GM18858 (cell line): Measurements from ENCODE around the gene CCDC142.
"Not testable (repeated sequence)": the region's sequence is repeated elsewhere in the genome, so short reads cannot be mapped to it uniquely, and the experiment has no call there.

Experiments used
- ATAC-seq: cut with Tn5 transposase; IDR thresholded peaks from one replicate; pipeline ENCODE4 v1.9.1; 2021; ENCODE audit not compliant: unreplicated experiment

The CCDC142 gene

GRCh38 chr2:74442483-74443297 is 40.1 kb downstream of the CCDC142 start:
- ATAC-seq = not testable (repeated sequence)

- ATAC-seq = no peak
These were observed 40.9 kb downstream of the CCDC142 start, which contains the start of gene RTKN for GRCh38 chr2:74441690-74442482. TSS of gene RTKN (minus strand) at chr2:74441937. CDS start at chr2:74441816, 121 bp downstream.

- ATAC-seq = no peak
These were observed 41.6 kb downstream of the CCDC142 start for GRCh38 chr2:74441170-74441689.

GRCh38 chr2:74440378-74441169 is 42.2 kb downstream of the CCDC142 start:
- ATAC-seq = peak; percentile 87

- ATAC-seq = no peak
These were observed 42.9 kb downstream of the CCDC142 start for GRCh38 chr2:74439803-74440377.

- no peak for ATAC-seq
These were observed 43.4 kb downstream of the CCDC142 start for GRCh38 chr2:74439373-74439772.

GRCh38 chr2:74438248-74438647 is 44.5 kb downstream of the CCDC142 start:
- no peak for ATAC-seq

- ATAC-seq = no peak
These were observed 45.7 kb downstream of the CCDC142 start for GRCh38 chr2:74436848-74437695.

GRCh38 chr2:74436111-74436805 is 46.5 kb downstream of the CCDC142 start:
- ATAC-seq = no peak

GRCh38 chr2:74430502-74430901 is 52.3 kb downstream of the CCDC142 start:
- no peak for ATAC-seq

- ATAC-seq = no peak
These were observed 53.0 kb downstream of the CCDC142 start for GRCh38 chr2:74429487-74430451.

- ATAC-seq = no peak
These were observed 54.1 kb downstream of the CCDC142 start for GRCh38 chr2:74428675-74429074.

- no peak for ATAC-seq
These were observed 55.2 kb downstream of the CCDC142 start for GRCh38 chr2:74427551-74427950.

GRCh38 chr2:74426181-74426758 is 56.5 kb downstream of the CCDC142 start:
- ATAC-seq = no peak

- no peak for ATAC-seq
These were observed 57.3 kb downstream of the CCDC142 start for GRCh38 chr2:74425523-74425922.

- ATAC-seq = no peak
These were observed 57.8 kb downstream of the CCDC142 start for GRCh38 chr2:74424995-74425406.

- no peak for ATAC-seq
These were observed 58.4 kb downstream of the CCDC142 start for GRCh38 chr2:74424139-74424992.
